HepG2 (cell line): ENCODE measurements around the gene KCTD19. TPM values are rescaled to one million over a fixed set of nuclear protein-coding genes. Genes with fewer than 3 reads are reported as not detected.

ENCODE experiments used
- BCLAF1 ChIP-seq: fragments of 450-650 bp; IDR thresholded peaks from 2 replicates; pipeline ENCODE4 v1.6.1; 2017; ENCODE audit warnings: mild to moderate bottlenecking
- GATA4 ChIP-seq: sonication (generic); IDR thresholded peaks from 2 replicates; pipeline ENCODE4 v1.6.1; 2016; ENCODE audit warnings: antibody characterized with exemption, low read depth, borderline replicate concordance
- HNRNPL ChIP-seq: fragments of 200-400 bp; formaldehyde crosslinking; IDR thresholded peaks from 2 replicates; pipeline ENCODE4 v1.6.1; 2017; ENCODE audit warnings: mild to moderate bottlenecking, low read depth, low read length
- KLF16 ChIP-seq, 2 experiments: sonication (generic) in 1 of 2; formaldehyde crosslinking in 1 of 2; IDR thresholded peaks; 2 replicates each; pipeline versions ENCODE4 v1.6.1 to v1.8.0; 2016 to 2023; ENCODE audit warnings: missing genetic modification reagents in 2 of 2, missing compliant biosample characterization in 1 of 2
- NR2F2 ChIP-seq: IDR thresholded peaks from 2 replicates; pipeline ENCODE4 v1.6.1; 2012; ENCODE audit warnings: low read depth, inconsistent platforms, borderline replicate concordance
- REPIN1 ChIP-seq: sonication (generic); formaldehyde crosslinking; IDR thresholded peaks from 2 replicates; pipeline ENCODE4 v1.8.0; 2022; ENCODE audit warnings: missing genetic modification reagents, low read depth, mild to moderate bottlenecking, borderline replicate concordance
- RORA ChIP-seq: sonication (generic); formaldehyde crosslinking; IDR thresholded peaks from 2 replicates; pipeline ENCODE4 v1.5.0; 2020; ENCODE audit warnings: mild to moderate bottlenecking, missing genetic modification reagents, moderate library complexity
- ZBTB8A ChIP-seq: sonication (generic); formaldehyde crosslinking; IDR thresholded peaks from 2 replicates; pipeline ENCODE4 v1.4.0; 2020; ENCODE audit warnings: mild to moderate bottlenecking, low read depth, missing genetic modification reagents, borderline replicate concordance
- ZNF138 ChIP-seq: sonication (generic); formaldehyde crosslinking; IDR thresholded peaks from 2 replicates; pipeline ENCODE4 v1.5.0; 2020; ENCODE audit warnings: mild to moderate bottlenecking, low read depth, missing genetic modification reagents
- ZNF263 ChIP-seq: sonication (generic); formaldehyde crosslinking; IDR thresholded peaks from 2 replicates; pipeline ENCODE4 v1.4.0; 2020; ENCODE audit warnings: missing genetic modification reagents
- ZNF292 ChIP-seq: sonication (generic); formaldehyde crosslinking; IDR thresholded peaks from 2 replicates; pipeline ENCODE4 v1.8.1; 2022; ENCODE audit warnings: mild to moderate bottlenecking, low read depth, missing genetic modification reagents, borderline replicate concordance
- ZNF333 ChIP-seq: sonication (generic); formaldehyde crosslinking; IDR thresholded peaks from 2 replicates; pipeline ENCODE4 v1.4.0; 2020; ENCODE audit warnings: mild to moderate bottlenecking, missing genetic modification reagents, borderline replicate concordance
- ZNF580 ChIP-seq: IDR thresholded peaks from 2 replicates; pipeline ENCODE4 v1.6.1; 2016; ENCODE audit warnings: low read depth, borderline replicate concordance
- ZNF607 ChIP-seq: sonication (generic); formaldehyde crosslinking; IDR thresholded peaks from 2 replicates; pipeline ENCODE4 v1.5.1; 2020; ENCODE audit warnings: missing genetic modification reagents, mild to moderate bottlenecking, borderline replicate concordance
- ZNF720 ChIP-seq: sonication (generic); formaldehyde crosslinking; IDR thresholded peaks from 2 replicates; pipeline ENCODE4 v1.4.0; 2020; ENCODE audit warnings: missing genetic modification reagents
- ZNF737 ChIP-seq: sonication (generic); formaldehyde crosslinking; IDR thresholded peaks from 2 replicates; pipeline ENCODE4 v1.5.0; 2020; ENCODE audit warnings: missing genetic modification reagents, mild to moderate bottlenecking, borderline replicate concordance
- ZNF781 ChIP-seq: sonication (generic); formaldehyde crosslinking; IDR thresholded peaks from 2 replicates; pipeline ENCODE4 v1.5.1; 2020; ENCODE audit warnings: borderline replicate concordance, mild to moderate bottlenecking, missing genetic modification reagents; ENCODE audit errors: not compliant biosample characterization
- ZNF891 ChIP-seq: sonication (generic); formaldehyde crosslinking; IDR thresholded peaks from 2 replicates; pipeline ENCODE4 v1.5.0; 2020; ENCODE audit warnings: mild to moderate bottlenecking, missing genetic modification reagents
- ZSCAN21 ChIP-seq: sonication (generic); formaldehyde crosslinking; IDR thresholded peaks from 2 replicates; pipeline ENCODE4 v1.8.0; 2022; ENCODE audit warnings: mild to moderate bottlenecking, missing genetic modification reagents, moderate library complexity, borderline replicate concordance
- polyA plus RNA-seq, 8 experiments: library from polyadenylated mRNA; depleted of rRNA in 3 of 8; stranded (reverse) in 7 of 8; unstranded in 1 of 8; fragments of >200 nt; fragmentation: Illumina TruSeq in 4 of 8; extraction: Trizol in 4 of 8; gene quantifications; 2 replicates each; pipeline versions ENCODE4 v1.2.1 to v1.2.3, GENCODE V29; 2011 to 2016; ENCODE audit warnings: low read depth in 4 of 8, missing spikeins in 1 of 8, mixed read lengths in 1 of 8; ENCODE audit not compliant: insufficient read depth in 1 of 8
- total RNA-seq, 5 experiments: library from RNA; depleted of rRNA; stranded (reverse); fragments of >200 nt; fragmentation: Illumina TruSeq; extraction: Trizol; gene quantifications; 2 replicates each; pipeline ENCODE4 v1.2.3, GENCODE V29; 2016; ENCODE audit warnings: low read depth in 1 of 5
- TF ChIP-seq, protein P1 (sequence below): sonication (generic); formaldehyde crosslinking; IDR thresholded peaks from 2 replicates; pipeline ENCODE4 v1.4.0; 2020; ENCODE audit warnings: missing genetic modification reagents
- TF ChIP-seq, protein P2 (sequence below): sonication (generic); formaldehyde crosslinking; IDR thresholded peaks from 2 replicates; pipeline ENCODE4 v1.8.1; 2023; ENCODE audit warnings: mild to moderate bottlenecking, missing genetic modification reagents

The KCTD19 gene
- total and polyA plus RNA-seq, 2 of the 13 experiments (the other 11 are each of a cell fraction or from before 2014, with no cell fraction given), result not detected

- TF ChIP-seq ZNF580 (CRISPR knock-in tag), result no peak
- TF ChIP-seq ZNF333 (CRISPR knock-in tag), result no peak
- TF ChIP-seq, protein P1, sequence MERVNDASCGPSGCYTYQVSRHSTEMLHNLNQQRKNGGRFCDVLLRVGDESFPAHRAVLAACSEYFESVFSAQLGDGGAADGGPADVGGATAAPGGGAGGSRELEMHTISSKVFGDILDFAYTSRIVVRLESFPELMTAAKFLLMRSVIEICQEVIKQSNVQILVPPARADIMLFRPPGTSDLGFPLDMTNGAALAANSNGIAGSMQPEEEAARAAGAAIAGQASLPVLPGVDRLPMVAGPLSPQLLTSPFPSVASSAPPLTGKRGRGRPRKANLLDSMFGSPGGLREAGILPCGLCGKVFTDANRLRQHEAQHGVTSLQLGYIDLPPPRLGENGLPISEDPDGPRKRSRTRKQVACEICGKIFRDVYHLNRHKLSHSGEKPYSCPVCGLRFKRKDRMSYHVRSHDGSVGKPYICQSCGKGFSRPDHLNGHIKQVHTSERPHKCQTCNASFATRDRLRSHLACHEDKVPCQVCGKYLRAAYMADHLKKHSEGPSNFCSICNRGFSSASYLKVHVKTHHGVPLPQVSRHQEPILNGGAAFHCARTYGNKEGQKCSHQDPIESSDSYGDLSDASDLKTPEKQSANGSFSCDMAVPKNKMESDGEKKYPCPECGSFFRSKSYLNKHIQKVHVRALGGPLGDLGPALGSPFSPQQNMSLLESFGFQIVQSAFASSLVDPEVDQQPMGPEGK, result peak; percentile 36; the same call in 1 of the 2 replicates
- no peak for TF ChIP-seq NR2F2
- TF ChIP-seq, protein P2, sequence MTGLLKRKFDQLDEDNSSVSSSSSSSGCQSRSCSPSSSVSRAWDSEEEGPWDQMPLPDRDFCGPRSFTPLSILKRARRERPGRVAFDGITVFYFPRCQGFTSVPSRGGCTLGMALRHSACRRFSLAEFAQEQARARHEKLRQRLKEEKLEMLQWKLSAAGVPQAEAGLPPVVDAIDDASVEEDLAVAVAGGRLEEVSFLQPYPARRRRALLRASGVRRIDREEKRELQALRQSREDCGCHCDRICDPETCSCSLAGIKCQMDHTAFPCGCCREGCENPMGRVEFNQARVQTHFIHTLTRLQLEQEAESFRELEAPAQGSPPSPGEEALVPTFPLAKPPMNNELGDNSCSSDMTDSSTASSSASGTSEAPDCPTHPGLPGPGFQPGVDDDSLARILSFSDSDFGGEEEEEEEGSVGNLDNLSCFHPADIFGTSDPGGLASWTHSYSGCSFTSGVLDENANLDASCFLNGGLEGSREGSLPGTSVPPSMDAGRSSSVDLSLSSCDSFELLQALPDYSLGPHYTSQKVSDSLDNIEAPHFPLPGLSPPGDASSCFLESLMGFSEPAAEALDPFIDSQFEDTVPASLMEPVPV, result peak; percentile 16; the same call in 1 of the 2 replicates
- peak; percentile 61; the same call in 1 of the 2 replicates for TF ChIP-seq ZNF263 (CRISPR knock-in tag)
- 0 out of 2 replicates have a peak, but pooled peaks have one; percentile 49 for TF ChIP-seq ZNF891 (CRISPR knock-in tag)
- 0 out of 2 replicates have a peak, but pooled peaks have one; percentile 18 for TF ChIP-seq ZNF292 (CRISPR knock-in tag)
- no peak for TF ChIP-seq ZSCAN21 (CRISPR knock-in tag)
- no peak for TF ChIP-seq ZNF138
- TF ChIP-seq GATA4, result no peak
- TF ChIP-seq RORA (CRISPR knock-in tag), result no peak
- no peak for TF ChIP-seq REPIN1 (CRISPR knock-in tag)
- 0 out of 2 replicates have a peak, but pooled peaks have one; percentile 30 for TF ChIP-seq HNRNPL
- no peak for TF ChIP-seq ZNF737 (CRISPR knock-in tag)
- no peak for TF ChIP-seq ZBTB8A (CRISPR knock-in tag)
- TF ChIP-seq BCLAF1, result no peak
- peak; percentile 45 for TF ChIP-seq ZNF781 (CRISPR knock-in tag)
- TF ChIP-seq KLF16 (CRISPR knock-in tag; IDR thresholded peaks at IDR 0.05), result no peak
- no peak for TF ChIP-seq ZNF720
- peak; percentile 27; the same call in 1 of the 2 replicates for TF ChIP-seq ZNF607
Observed at GRCh38 chr16:67249178-67250044, 77.1 kb downstream of the KCTD19 start (continued).
